Liver (tissue), 9 donors: ENCODE data around the gene MYO7A. TPM values are rescaled to one million over a fixed set of nuclear protein-coding genes. Genes with fewer than 3 reads are reported as not detected.

Experiments
- DNase-seq: peaks from one replicate; pipeline ENCODE4 v3.0.0-alpha.2; 2017; ENCODE audit warnings: low spot score
- H3K27ac ChIP-seq, 2 donors: one replicate each; pipeline ENCODE4 v1.7.0; 2013; ENCODE audit warnings: inconsistent platforms in 2 of 2, low read length in 2 of 2, control low read depth in 1 of 2, low read depth in 1 of 2, mild to moderate bottlenecking in 1 of 2
- H3K27me3 ChIP-seq, 4 donors: one replicate each; pipeline versions ENCODE4 v1.6.1 to v1.7.0; 2013; ENCODE audit warnings: low read length in 3 of 4, inconsistent platforms in 1 of 4, mild to moderate bottlenecking in 1 of 4, moderate library complexity in 1 of 4; ENCODE audit not compliant: control insufficient read depth in 4 of 4, insufficient read depth in 4 of 4
- H3K36me3 ChIP-seq, 4 donors: one replicate each; pipeline versions ENCODE4 v1.6.1 to v1.7.0; 2013; ENCODE audit warnings: low read length in 3 of 4, mild to moderate bottlenecking in 3 of 4, low read depth in 1 of 4, moderate library complexity in 1 of 4; ENCODE audit not compliant: control insufficient read depth in 4 of 4, insufficient read depth in 3 of 4
- H3K4me1 ChIP-seq, 4 donors: one replicate each; pipeline versions ENCODE4 v1.6.1 to v1.7.0; 2013; ENCODE audit warnings: low read length in 3 of 4, mild to moderate bottlenecking in 3 of 4, moderate library complexity in 1 of 4; ENCODE audit not compliant: control insufficient read depth in 4 of 4, insufficient read depth in 4 of 4
- H3K4me3 ChIP-seq, 3 donors: one replicate each; pipeline versions ENCODE4 v1.6.1 to v1.7.0; 2013; ENCODE audit warnings: low read length in 3 of 3, control low read depth in 1 of 3, low read depth in 1 of 3, mild to moderate bottlenecking in 1 of 3
- H3K9ac ChIP-seq, 2 donors: one replicate each; pipeline ENCODE4 v1.7.0; 2013; ENCODE audit warnings: low read length in 2 of 2, mild to moderate bottlenecking in 2 of 2, moderate library complexity in 2 of 2, control low read depth in 1 of 2, low read depth in 1 of 2
- H3K9me3 ChIP-seq, 4 donors: one replicate each; pipeline versions ENCODE4 v1.6.1 to v1.7.0; 2013; ENCODE audit warnings: low read length in 3 of 4; ENCODE audit not compliant: control insufficient read depth in 4 of 4
- CTCF ChIP-seq: fragments of 150-350 bp; IDR thresholded peaks from 2 replicates; pipeline ENCODE4 v1.5.1; 2017; ENCODE audit warnings: improper control_type of control experiment, low read depth, low read length; ENCODE audit not compliant: missing input control
- FOXA2 ChIP-seq: IDR thresholded peaks from 2 replicates; pipeline ENCODE4 v1.6.1; 2016; ENCODE audit warnings: antibody characterized with exemption
- GABPA ChIP-seq, 2 donors: IDR thresholded peaks in 1 of 2; conservative IDR thresholded peaks in 1 of 2; 2 replicates each; pipeline ENCODE4 v1.6.1; 2016; ENCODE audit warnings: antibody characterized with exemption in 2 of 2, mild to moderate bottlenecking in 1 of 2, moderate library complexity in 1 of 2
- HNF4A ChIP-seq, 2 donors: conservative IDR thresholded peaks; 2 replicates each; pipeline ENCODE4 v1.6.1; 2016; ENCODE audit warnings: antibody characterized with exemption in 2 of 2, mild to moderate bottlenecking in 2 of 2
- HNF4G ChIP-seq: IDR thresholded peaks from 2 replicates; pipeline ENCODE4 v1.6.1; 2016; ENCODE audit warnings: antibody characterized with exemption
- MAX ChIP-seq: IDR thresholded peaks from 2 replicates; pipeline ENCODE4 v1.6.1; 2016; ENCODE audit warnings: antibody characterized with exemption
- NR2F2 ChIP-seq: IDR thresholded peaks from 2 replicates; pipeline ENCODE4 v1.6.1; 2016; ENCODE audit warnings: antibody characterized with exemption
- REST ChIP-seq: IDR thresholded peaks from 2 replicates; pipeline ENCODE4 v1.6.1; 2016; ENCODE audit warnings: antibody characterized with exemption, mild to moderate bottlenecking
- SP1 ChIP-seq: IDR thresholded peaks from 2 replicates; pipeline ENCODE4 v1.6.1; 2018; ENCODE audit warnings: antibody characterized with exemption, mild to moderate bottlenecking
- YY1 ChIP-seq: IDR thresholded peaks from 2 replicates; pipeline ENCODE4 v1.6.1; 2016; ENCODE audit warnings: antibody characterized with exemption, mild to moderate bottlenecking
- WGBS: extraction: QIAGEN DNeasy Blood & Tissue Kit; methylation state at CpG from one replicate; pipeline ENCODE4 v1.1.7; 2013; 5-methylcytosine and 5-hydroxymethylcytosine counted together
- polyA plus RNA-seq, 2 donors: library from polyadenylated mRNA; stranded (reverse) in 1 of 2; unstranded in 1 of 2; fragments of 200-250 nt in 1 of 2; fragments of >200 nt in 1 of 2; fragmentation: Nextera tagmentation in 1 of 2; extraction: Ambion mirVana in 1 of 2; gene quantifications; one replicate each; pipeline versions ENCODE4 v1.2.1 to v1.2.3, GENCODE V29; 2013 to 2015
- total RNA-seq, 2 donors: library from RNA; depleted of rRNA; stranded (reverse); fragments of >200 nt; gene quantifications; one replicate each; pipeline ENCODE4 v1.2.3, GENCODE V29; 2014
- donor health status: healthy.
- donor health status: healthy.
- donor health status: healthy.
- donor health status: healthy.
- donor health status: healthy.

MYO7A gene
- total and polyA plus RNA-seq, 4 donors, result 7.3 to 33.6 (median 11.3) TPM

- peaks cover 3 to 38% (median 15%) of the 10 kb centered on the region in 4 donors for H3K36me3 ChIP-seq
- H3K9ac ChIP-seq, result no peak overlapping the region
- H3K4me3 ChIP-seq, result no peak overlapping the region
- no peaks in the 10 kb centered on the region for H3K27me3 ChIP-seq
- 89% methylated on average over 6 of the region's 6 CpGs for WGBS
- TF ChIP-seq MAX (no peak), HNF4G (no peak), CTCF (no peak), GABPA (IDR thresholded peaks at IDR 0.05 in 1 of 2, conservative IDR thresholded peaks at IDR 0.05 in 1 of 2) (no peak), HNF4A (conservative IDR thresholded peaks at IDR 0.05) (no peak)
- H3K4me1 ChIP-seq, result no peaks in the 10 kb centered on the region
- no peak for DNase-seq
- H3K27ac ChIP-seq, result no peak overlapping the region
- no peaks in the 10 kb centered on the region for H3K9me3 ChIP-seq
Measured at GRCh38 chr11:77163271-77163670, 35.2 kb downstream of the MYO7A start.

- Histone ChIP-seq H3K9ac (no peak overlapping the region), H3K27me3 (no peaks in the 10 kb centered on the region), H3K27ac (no peak overlapping the region), H3K4me3 (no peak overlapping the region), H3K9me3 (no peaks in the 10 kb centered on the region), H3K4me1 (no peaks in the 10 kb centered on the region), H3K36me3 (peaks cover 3 to 36% (median 12%) of the 10 kb centered on the region in 4 donors)
- WGBS, result 93% methylated on average over 5 of the region's 5 CpGs
- no peak for DNase-seq
- TF ChIP-seq REST, result no peak
- no peak for TF ChIP-seq YY1
- TF ChIP-seq NR2F2, result no peak
- no peak for TF ChIP-seq CTCF
- TF ChIP-seq FOXA2, result no peak
- no peak for TF ChIP-seq HNF4A (conservative IDR thresholded peaks at IDR 0.05)
- TF ChIP-seq SP1, result no peak
Measured at GRCh38 chr11:77165066-77165465, 37.0 kb downstream of the MYO7A start.
